H1 (cell line): ENCODE measurements around the gene RTN4. TPM values are rescaled to one million over a fixed set of nuclear protein-coding genes. Genes with fewer than 3 reads are reported as not detected.

Experiments used
- RBBP5 ChIP-seq: IDR thresholded peaks from 2 replicates; pipeline ENCODE4 v1.7.1; 2012; ENCODE audit warnings: low read depth, mild to moderate bottlenecking, inconsistent platforms, low read length, moderate library complexity, borderline replicate concordance
- polyA plus RNA-seq, 7 experiments: library from polyadenylated mRNA; depleted of rRNA in 3 of 7; stranded (reverse) in 5 of 7; unstranded in 2 of 7; fragments of >200 nt in 5 of 7; fragments of 200-250 nt in 2 of 7; gene quantifications; 1 replicate in 5 of 7; 2 replicates in 1 of 7; 4 replicates in 1 of 7; pipeline versions ENCODE4 v1.2.1 to v1.2.3, GENCODE V29; 2011 to 2013; ENCODE audit warnings: missing spikeins in 2 of 7, mixed read lengths in 2 of 7
- total RNA-seq: library from RNA; stranded (reverse); fragmentation: NEBNext Ultra II Directional; extraction: Animal tissue kit (Norgen Biotek cat#: 25700); gene quantifications from 2 replicates; pipeline ENCODE4 v1.2.1, GENCODE V29; 2021

Gene RTN4
- total and polyA plus RNA-seq, 2 of the 8 experiments (the other 6 are each of a cell fraction or from before 2014, with no cell fraction given): 179 to 242 TPM

- TF ChIP-seq RBBP5: no peak
- TF ChIP-seq, all 59 proteins: peak for 0
These were observed 2.1 kb upstream of the RTN4 start (continued) for GRCh38 chr2:55052129-55053061.
